ENCODE results near the gene NID1.

DNA sequence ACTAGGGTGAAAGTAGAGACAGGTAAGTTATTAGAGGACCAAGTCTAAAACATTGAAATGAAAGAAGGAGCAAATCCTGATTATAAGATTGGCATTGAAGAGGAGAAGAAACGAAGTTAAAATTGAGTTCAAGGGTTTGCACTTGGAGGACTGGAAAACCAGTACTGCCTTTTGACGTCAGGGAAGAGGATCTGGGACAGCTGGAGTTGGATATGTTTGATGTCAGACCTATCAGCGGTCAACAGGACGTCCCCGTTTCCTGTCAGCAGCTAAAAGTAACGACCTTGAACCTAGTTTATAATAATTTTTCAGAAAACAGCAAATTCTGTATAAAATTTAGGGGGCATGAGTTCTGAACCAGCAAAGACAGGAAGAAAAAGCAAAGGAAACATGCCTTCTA lies 1.2 kb upstream of the NID1 start:
- TF ChIP-seq, protein P1, sequence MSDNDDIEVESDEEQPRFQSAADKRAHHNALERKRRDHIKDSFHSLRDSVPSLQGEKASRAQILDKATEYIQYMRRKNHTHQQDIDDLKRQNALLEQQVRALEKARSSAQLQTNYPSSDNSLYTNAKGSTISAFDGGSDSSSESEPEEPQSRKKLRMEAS (IDR thresholded peaks at IDR 0.05), result no peak
- TF ChIP-seq, protein P2, sequence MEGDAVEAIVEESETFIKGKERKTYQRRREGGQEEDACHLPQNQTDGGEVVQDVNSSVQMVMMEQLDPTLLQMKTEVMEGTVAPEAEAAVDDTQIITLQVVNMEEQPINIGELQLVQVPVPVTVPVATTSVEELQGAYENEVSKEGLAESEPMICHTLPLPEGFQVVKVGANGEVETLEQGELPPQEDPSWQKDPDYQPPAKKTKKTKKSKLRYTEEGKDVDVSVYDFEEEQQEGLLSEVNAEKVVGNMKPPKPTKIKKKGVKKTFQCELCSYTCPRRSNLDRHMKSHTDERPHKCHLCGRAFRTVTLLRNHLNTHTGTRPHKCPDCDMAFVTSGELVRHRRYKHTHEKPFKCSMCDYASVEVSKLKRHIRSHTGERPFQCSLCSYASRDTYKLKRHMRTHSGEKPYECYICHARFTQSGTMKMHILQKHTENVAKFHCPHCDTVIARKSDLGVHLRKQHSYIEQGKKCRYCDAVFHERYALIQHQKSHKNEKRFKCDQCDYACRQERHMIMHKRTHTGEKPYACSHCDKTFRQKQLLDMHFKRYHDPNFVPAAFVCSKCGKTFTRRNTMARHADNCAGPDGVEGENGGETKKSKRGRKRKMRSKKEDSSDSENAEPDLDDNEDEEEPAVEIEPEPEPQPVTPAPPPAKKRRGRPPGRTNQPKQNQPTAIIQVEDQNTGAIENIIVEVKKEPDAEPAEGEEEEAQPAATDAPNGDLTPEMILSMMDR (IDR thresholded peaks at IDR 0.05; ENCODE audit: low read depth, low read length, missing input control), result no peak
- no peak for TF ChIP-seq RAD21 (IDR thresholded peaks at IDR 0.05)
